AG04450 (cell line): ENCODE measurements around the gene ACP1. TPM values are rescaled to one million over a fixed set of nuclear protein-coding genes. Genes with fewer than 3 reads are reported as not detected.

ENCODE experiments used
- CTCF ChIA-PET: fragments of 300-600, 350-600 bp; formaldehyde crosslinking; extraction: SDS; loops from one replicate; lab custom pipeline; 2022; ENCODE audit warnings: antibody characterized with exemption, inconsistent platforms; lab: Charles Lee
- POLR2A ChIA-PET: fragments of 350-600 bp; formaldehyde crosslinking; extraction: SDS; loops from one replicate; lab custom pipeline; 2021; ENCODE audit warnings: antibody characterized with exemption, inconsistent platforms; lab: Yijun Ruan, JAX
- DNase-seq: peaks from one replicate; pipeline ENCODE4 v3.0.0-alpha.2; 2011; ENCODE audit warnings: low read depth, low spot score
- H3K27ac ChIP-seq: one replicate; pipeline ENCODE4 v1.5.1; 2012; ENCODE audit warnings: low read depth, low read length, control low read depth
- H3K27me3 ChIP-seq: one replicate; pipeline ENCODE4 v1.6.0; 2012; ENCODE audit warnings: low read length; ENCODE audit not compliant: control insufficient read depth, insufficient read depth
- H3K4me3 ChIP-seq: 2 replicates; pipeline ENCODE4 v1.5.1; 2011; ENCODE audit warnings: mild to moderate bottlenecking, low read depth, low read length, control low read depth
- H3K9me3 ChIP-seq: 2 replicates; pipeline ENCODE4 v1.5.1; 2012; ENCODE audit warnings: low read length; ENCODE audit not compliant: control insufficient read depth, insufficient read depth
- CTCF ChIP-seq: IDR thresholded peaks from 2 replicates; pipeline ENCODE4 v1.5.1; 2011; ENCODE audit warnings: low read depth, low read length, control low read depth, inconsistent platforms
- polyA plus RNA-seq: library from polyadenylated mRNA; depleted of rRNA; stranded (reverse); fragments of >200 nt; gene quantifications from 2 replicates; pipeline ENCODE4 v1.2.3, GENCODE V29; 2011; rRNA removed

ACP1 gene
- polyA plus RNA-seq, 1 experiment: 126 TPM

GRCh38 chr2:319059-319600 is 54.4 kb downstream of the ACP1 start:
- H3K27ac ChIP-seq: no peak overlapping the region
- no peak for TF ChIP-seq CTCF
- DNase-seq: no peak
- H3K9me3 ChIP-seq: peaks cover 61% of the 10 kb centered on the region
- ChIA-PET POLR2A (no interaction called here), CTCF (no interaction called here)
- no peaks in the 10 kb centered on the region for H3K27me3 ChIP-seq
- no peak overlapping the region for H3K4me3 ChIP-seq

- Histone ChIP-seq H3K27ac (no peak overlapping the region), H3K9me3 (peaks cover 47% of the 10 kb centered on the region), H3K27me3 (no peaks in the 10 kb centered on the region), H3K4me3 (no peak overlapping the region)
- ChIA-PET POLR2A (no interaction called here), CTCF (no interaction called here)
- TF ChIP-seq CTCF: no peak
- no peak for DNase-seq
These were observed 55.8 kb downstream of the ACP1 start for GRCh38 chr2:320561-320960.

- H3K27ac ChIP-seq: no peak overlapping the region
- ChIA-PET POLR2A (no interaction called here), CTCF (no interaction called here)
- no peak for TF ChIP-seq CTCF
- DNase-seq: no peak
- no peak overlapping the region for H3K4me3 ChIP-seq
- H3K27me3 ChIP-seq: no peaks in the 10 kb centered on the region
- H3K9me3 ChIP-seq: peaks cover 35% of the 10 kb centered on the region
These were observed 57.6 kb downstream of the ACP1 start for GRCh38 chr2:322326-322725.

GRCh38 chr2:323035-323434 is 58.3 kb downstream of the ACP1 start:
- H3K27me3 ChIP-seq: no peaks in the 10 kb centered on the region
- no peak for TF ChIP-seq CTCF
- ChIA-PET POLR2A (no interaction called here), CTCF (no interaction called here)
- H3K4me3 ChIP-seq: no peak overlapping the region
- DNase-seq: no peak
- no peak overlapping the region for H3K27ac ChIP-seq
- H3K9me3 ChIP-seq: peaks cover 29% of the 10 kb centered on the region

Other genes with a start within 250 kb of the ACP1 start
- not detected in 2 replicates for gene FAM110C, start 218.4 kb upstream of the ACP1 start, polyA plus RNA-seq
- gene SH3YL1, start 915 bp upstream of the ACP1 start, polyA plus RNA-seq: 23.4 and 27.6 TPM in 2 replicates
- 0.14 TPM in 1 of 2 replicates, not detected in the other for gene ALKAL2, start 23.1 kb downstream of the ACP1 start, polyA plus RNA-seq